GM18861 (cell line): ENCODE measurements around the gene AATK.

Source experiments
- ATAC-seq: cut with Tn5 transposase; IDR thresholded peaks from one replicate; pipeline ENCODE4 v1.9.1; 2021; ENCODE audit not compliant: unreplicated experiment

Gene AATK

GRCh38 chr17:81115749-81116464 lies 50.1 kb downstream of the AATK start:
- no peak for ATAC-seq

GRCh38 chr17:81115219-81115618 lies 50.8 kb downstream of the AATK start:
- ATAC-seq, result no peak

GRCh38 chr17:81114351-81115093 lies 51.5 kb downstream of the AATK start:
- ATAC-seq, result no peak

- no peak for ATAC-seq
Measured at GRCh38 chr17:81113158-81113724, 52.8 kb downstream of the AATK start.

- ATAC-seq, result no peak
Measured at GRCh38 chr17:81112450-81112849, 53.6 kb downstream of the AATK start.

GRCh38 chr17:81111066-81111465 lies 55.0 kb downstream of the AATK start:
- ATAC-seq, result no peak

GRCh38 chr17:81110488-81111040 lies 55.5 kb downstream of the AATK start:
- ATAC-seq, result no peak

GRCh38 chr17:81109957-81110356 lies 56.1 kb downstream of the AATK start:
- ATAC-seq, result no peak

- no peak for ATAC-seq
Measured at GRCh38 chr17:81108220-81108619, 57.8 kb downstream of the AATK start.

- ATAC-seq, result no peak
Measured at GRCh38 chr17:81106716-81107115, 59.3 kb downstream of the AATK start.

- no peak for ATAC-seq
Measured at GRCh38 chr17:81103379-81103778, 62.6 kb downstream of the AATK start.

- ATAC-seq, result no peak
Measured at GRCh38 chr17:81102869-81103268, 63.2 kb downstream of the AATK start.

GRCh38 chr17:81102352-81102751 lies 63.7 kb downstream of the AATK start:
- no peak for ATAC-seq

GRCh38 chr17:81101614-81102306 lies 64.3 kb downstream of the AATK start:
- ATAC-seq, result peak; percentile 83

- no peak for ATAC-seq
Measured at GRCh38 chr17:81100668-81101067, 65.4 kb downstream of the AATK start.

GRCh38 chr17:81099888-81100287 lies 66.1 kb downstream of the AATK start:
- ATAC-seq, result no peak

GRCh38 chr17:81097943-81098308 lies 68.1 kb downstream of the AATK start:
- no peak for ATAC-seq

- no peak for ATAC-seq
Measured at GRCh38 chr17:81097134-81097942, 68.7 kb downstream of the AATK start.

- no peak for ATAC-seq
Measured at GRCh38 chr17:81096741-81097133, 69.3 kb downstream of the AATK start.

GRCh38 chr17:81095383-81095762 lies 70.6 kb downstream of the AATK start:
- ATAC-seq, result no peak
